NT2/D1 (cell line): ENCODE data around the gene NLRP6.
"Not testable (repeated sequence)": the region's sequence is repeated elsewhere in the genome, so short reads cannot be mapped to it uniquely, and the experiment has no call there.

ENCODE experiments used
- DNase-seq: peaks from one replicate; pipeline ENCODE4 v3.0.0-alpha.2; 2011; ENCODE audit warnings: low read depth, low spot score
- H3K27me3 ChIP-seq: 2 replicates; pipeline ENCODE4 v1.6.0; 2011; ENCODE audit warnings: mild to moderate bottlenecking; ENCODE audit not compliant: insufficient read length, insufficient read depth
- H3K36me3 ChIP-seq: 2 replicates; pipeline ENCODE4 v1.6.1; 2011; ENCODE audit warnings: mild to moderate bottlenecking, low read length, mixed read lengths; ENCODE audit not compliant: insufficient read depth, insufficient read length
- H3K4me1 ChIP-seq: 2 replicates; pipeline ENCODE4 v1.5.1; 2011; ENCODE audit not compliant: insufficient read depth, insufficient read length
- H3K4me3 ChIP-seq: 2 replicates; pipeline ENCODE4 v1.5.1; 2011; ENCODE audit warnings: low read depth; ENCODE audit not compliant: insufficient read length
- H3K9ac ChIP-seq: 2 replicates; pipeline ENCODE4 v1.6.0; 2011; ENCODE audit warnings: low read depth; ENCODE audit not compliant: insufficient read length
- H3K9me3 ChIP-seq: 2 replicates; pipeline ENCODE4 v1.5.1; 2011; ENCODE audit warnings: mild to moderate bottlenecking, low read length; ENCODE audit not compliant: insufficient read depth
- SUZ12 ChIP-seq: IDR thresholded peaks from 2 replicates; pipeline ENCODE4 v1.6.1; 2011; ENCODE audit not compliant: insufficient read length, insufficient read depth; ENCODE audit errors: extremely low read depth
- YY1 ChIP-seq: IDR thresholded peaks from 2 replicates; pipeline ENCODE4 v1.6.1; 2011; ENCODE audit not compliant: insufficient read length, insufficient read depth
- ZNF274 ChIP-seq: IDR thresholded peaks from 2 replicates; pipeline ENCODE4 v1.6.1; 2011; ENCODE audit warnings: mild to moderate bottlenecking, low read depth, low read length

Gene NLRP6

DNA sequence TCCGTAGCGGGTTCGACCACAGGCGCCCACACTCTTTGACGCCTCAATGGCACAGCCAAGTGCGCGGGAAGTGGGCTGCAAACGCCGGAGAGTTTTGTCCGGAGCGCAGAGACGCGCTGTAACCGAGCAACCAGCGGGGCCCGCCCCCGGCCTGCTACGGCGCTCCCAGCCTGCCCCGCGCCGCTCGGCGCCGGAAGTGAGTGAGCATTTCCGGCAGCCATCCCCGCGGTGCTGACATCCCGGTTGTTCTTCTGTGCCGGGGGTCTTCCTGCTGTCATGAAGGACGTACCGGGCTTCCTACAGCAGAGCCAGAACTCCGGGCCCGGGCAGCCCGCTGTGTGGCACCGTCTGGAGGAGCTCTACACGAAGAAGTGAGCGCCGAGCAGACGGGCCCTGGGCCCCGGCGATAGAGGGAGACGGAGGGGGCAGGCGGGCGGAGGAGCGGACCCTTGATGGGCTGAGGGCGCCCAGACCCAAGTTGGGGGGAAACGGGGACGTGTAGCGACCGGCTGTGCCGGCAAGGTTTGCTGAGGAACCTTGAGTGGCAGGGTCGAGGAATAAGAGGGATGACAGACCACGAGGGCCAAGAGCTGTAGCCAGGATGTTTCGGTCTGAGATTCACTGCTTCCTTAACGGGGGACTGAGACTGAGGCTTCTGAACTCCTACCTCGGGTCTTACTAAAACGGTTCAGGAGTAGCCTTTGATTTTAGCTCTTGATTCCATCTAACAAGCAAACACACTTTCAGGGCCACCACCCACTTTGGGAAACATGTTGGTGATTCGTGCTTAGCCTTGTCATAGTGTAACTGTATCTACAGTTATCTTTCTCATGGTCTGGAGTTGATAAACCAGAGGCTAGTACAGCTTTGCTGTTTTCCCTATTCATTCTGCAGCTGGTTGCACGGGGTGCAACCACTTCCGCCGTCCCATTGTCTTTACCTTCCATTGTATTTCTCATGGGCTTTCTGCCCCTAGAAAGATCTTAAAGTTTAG, 41.1 kb upstream of the NLRP6 start, which contains the start of gene PSMD13:
PSMD13 (plus strand) TSS at position 203 of the 994 bp plus-strand sequence; CDS start at position 277, 74 bp downstream.
- TF ChIP-seq SUZ12 (no peak), ZNF274 (no peak), YY1 (no peak)
- Histone ChIP-seq H3K4me1 (peaks cover 6% of the 10 kb centered on the region), H3K9ac (peak within 1 kb of the TSS; percentile 96), H3K4me3 (peak within 1 kb of the TSS; percentile 94), H3K9me3 (no peaks in the 10 kb centered on the region), H3K36me3 (peaks cover 54% of the 10 kb centered on the region), H3K27me3 (no peaks in the 10 kb centered on the region)
- peak; percentile 63 for DNase-seq

GRCh38 chr11:238346-238745, 39.9 kb upstream of the NLRP6 start:
- H3K27me3 ChIP-seq, H3K4me3 ChIP-seq, DNase-seq, H3K4me1 ChIP-seq, H3K9ac ChIP-seq, H3K9me3 ChIP-seq: not testable (repeated sequence)
- peaks cover 57% of the 10 kb centered on the region for H3K36me3 ChIP-seq

- Histone ChIP-seq H3K27me3 (no peaks in the 10 kb centered on the region), H3K9ac (no peak overlapping the region), H3K9me3 (no peaks in the 10 kb centered on the region), H3K4me1 (no peaks in the 10 kb centered on the region), H3K4me3 (no peak overlapping the region), H3K36me3 (peaks cover 70% of the 10 kb centered on the region)
- no peak for DNase-seq
- no peak for TF ChIP-seq SUZ12
These were observed 37.9 kb upstream of the NLRP6 start for GRCh38 chr11:240315-240714.

- no peak for TF ChIP-seq SUZ12
- TF ChIP-seq ZNF274, result no peak
- TF ChIP-seq YY1, result no peak
- no peaks in the 10 kb centered on the region for H3K9me3 ChIP-seq
- no peak overlapping the region for H3K4me3 ChIP-seq
- no peaks in the 10 kb centered on the region for H3K4me1 ChIP-seq
- no peak overlapping the region for H3K9ac ChIP-seq
- no peaks in the 10 kb centered on the region for H3K27me3 ChIP-seq
- H3K36me3 ChIP-seq, result peaks cover 82% of the 10 kb centered on the region
- no peak for DNase-seq
These were observed 36.6 kb upstream of the NLRP6 start for GRCh38 chr11:241634-242033.

GRCh38 chr11:244376-244775, 33.8 kb upstream of the NLRP6 start:
- H3K9me3 ChIP-seq, result no peaks in the 10 kb centered on the region
- no peak overlapping the region for H3K4me3 ChIP-seq
- no peaks in the 10 kb centered on the region for H3K4me1 ChIP-seq
- H3K27me3 ChIP-seq, result no peaks in the 10 kb centered on the region
- no peak for DNase-seq
- H3K36me3 ChIP-seq, result peaks cover 95% of the 10 kb centered on the region
- TF ChIP-seq SUZ12 (no peak), YY1 (no peak), ZNF274 (no peak)
- H3K9ac ChIP-seq, result no peak overlapping the region

GRCh38 chr11:249062-249461, 29.1 kb upstream of the NLRP6 start:
- no peaks in the 10 kb centered on the region for H3K4me1 ChIP-seq
- H3K27me3 ChIP-seq, result no peaks in the 10 kb centered on the region
- peaks cover 97% of the 10 kb centered on the region for H3K36me3 ChIP-seq
- no peak for TF ChIP-seq ZNF274
- no peak for TF ChIP-seq SUZ12
- no peak for TF ChIP-seq YY1
- no peaks in the 10 kb centered on the region for H3K9me3 ChIP-seq
- no peak overlapping the region for H3K9ac ChIP-seq
- H3K4me3 ChIP-seq, result no peak overlapping the region
- no peak for DNase-seq

GRCh38 chr11:250274-250673, 27.9 kb upstream of the NLRP6 start:
- Histone ChIP-seq H3K4me3 (no peak overlapping the region), H3K4me1 (no peaks in the 10 kb centered on the region), H3K27me3 (no peaks in the 10 kb centered on the region), H3K9me3 (no peaks in the 10 kb centered on the region), H3K36me3 (peaks cover 85% of the 10 kb centered on the region), H3K9ac (no peak overlapping the region)
- no peak for DNase-seq
- TF ChIP-seq SUZ12, result no peak
- no peak for TF ChIP-seq YY1
- TF ChIP-seq ZNF274, result no peak
